ENCODE data around the gene PPIA. TPM values are rescaled to one million over a fixed set of nuclear protein-coding genes. Genes with fewer than 3 reads are reported as not detected.

The PPIA gene
- total RNA-seq, 1 donor from 2014 or later, result 1,411 TPM

- no peak for ATAC-seq (ENCODE audit: low read depth)
- H3K9me3 Mint-ChIP-seq, result no peaks in the 10 kb centered on the region
- no peaks in the 10 kb centered on the region for H3K27me3 Mint-ChIP-seq
- ChIA-PET POLR2A (interaction anchor here (0.7 to 4.8 kb wide), 16 partner anchors 7 to 289 kb away, joined by 3 to 44 read pairs (median 7); partner anchors contain the start of genes OGDH, PURB and TMED4), CTCF (interaction anchor here (0.7 to 2.0 kb wide), 5 partner anchors 8 to 286 kb away, joined by 4 to 13 read pairs (median 5); no protein-coding TSS in a partner anchor)
- peak overlapping the region; percentile 96 for H3K4me3 Mint-ChIP-seq
- DNase-seq, result no peak
- peaks cover 28% of the 10 kb centered on the region for H3K4me1 Mint-ChIP-seq
- TF ChIP-seq CTCF (IDR thresholded peaks at IDR 0.05), result no peak
- peaks cover 11% of the 10 kb centered on the region for H3K36me3 Mint-ChIP-seq (ENCODE audit: low read depth)
- H3K27ac Mint-ChIP-seq, result no peak overlapping the region
- intact Hi-C loops (cut with micrococcal nuclease), result loop anchor here (2.0 to 5.0 kb wide), 4 partner anchors 287 to 1267 kb away; partner anchors contain the start of genes POLD2 and STK17A
Observed at GRCh38 chr7:44849259-44849884, 52.9 kb downstream of the PPIA start.

- no peak overlapping the region for H3K27ac Mint-ChIP-seq
- DNase-seq (no peak), ATAC-seq (ENCODE audit: low read depth) (no peak)
- H3K4me1 Mint-ChIP-seq, result peaks cover 22% of the 10 kb centered on the region
- ChIA-PET POLR2A (interaction anchor here (0.5 to 4.2 kb wide), 5 partner anchors 32 to 268 kb away, joined by 3 to 34 read pairs (median 3); partner anchors contain the start of genes OGDH and TMED4), CTCF (interaction anchor here (0.7 to 1.7 kb wide), 2 partner anchors 259 to 286 kb away, joined by 4 to 5 read pairs; no protein-coding TSS in a partner anchor)
- no peak overlapping the region for H3K4me3 Mint-ChIP-seq
- TF ChIP-seq CTCF (IDR thresholded peaks at IDR 0.05), result no peak
- H3K27me3 Mint-ChIP-seq, result no peaks in the 10 kb centered on the region
- no peaks in the 10 kb centered on the region for H3K9me3 Mint-ChIP-seq
- intact Hi-C loops (cut with micrococcal nuclease), result loop anchor here (2.0 to 5.0 kb wide), 4 partner anchors 287 to 1268 kb away; partner anchors contain the start of genes POLD2 and STK17A
- peaks cover 11% of the 10 kb centered on the region for H3K36me3 Mint-ChIP-seq (ENCODE audit: low read depth)
Observed at GRCh38 chr7:44849885-44850544, 53.5 kb downstream of the PPIA start.

GRCh38 chr7:44852590-44852989, 56.1 kb downstream of the PPIA start:
- ChIA-PET POLR2A (no interaction called here), CTCF (no interaction called here)
- DNase-seq, result no peak
- no peaks in the 10 kb centered on the region for H3K27me3 Mint-ChIP-seq
- peaks cover 5% of the 10 kb centered on the region for H3K36me3 Mint-ChIP-seq (ENCODE audit: low read depth)
- intact Hi-C loops (cut with micrococcal nuclease), result no loop called here
- no peak overlapping the region for H3K4me3 Mint-ChIP-seq
- no peak for TF ChIP-seq CTCF (IDR thresholded peaks at IDR 0.05)
- H3K4me1 Mint-ChIP-seq, result peaks cover 4% of the 10 kb centered on the region
- no peak for ATAC-seq (ENCODE audit: low read depth)
- no peaks in the 10 kb centered on the region for H3K9me3 Mint-ChIP-seq
- no peak overlapping the region for H3K27ac Mint-ChIP-seq

Other genes with a start within 250 kb of the PPIA start
- 92.6 and 99.7 TPM in 2 replicates for gene DDX56, start 222.8 kb upstream of the PPIA start, total RNA-seq
- 61.7 and 70.1 TPM in 2 replicates for gene TMED4, start 214.4 kb upstream of the PPIA start, total RNA-seq
- gene OGDH, start 190.1 kb upstream of the PPIA start, total RNA-seq, result 79.5 and 81.7 TPM in 2 replicates
- 378 and 440 TPM in 2 replicates for gene ZMIZ2, start 47.8 kb upstream of the PPIA start, total RNA-seq
- 111 and 115 TPM in 2 replicates for gene H2AZ2, start 51.4 kb downstream of the PPIA start, total RNA-seq
- 21.3 and 23.8 TPM in 2 replicates for gene PURB, start 88.8 kb downstream of the PPIA start, total RNA-seq
- 143 and 154 TPM in 2 replicates for gene MYO1G, start 182.3 kb downstream of the PPIA start, total RNA-seq
- gene CCM2, start 203.5 kb downstream of the PPIA start, total RNA-seq, result 83.8 and 89.0 TPM in 2 replicates

Measured in activated B cell treated with CpG ODN at 0.5 μM for 24 hours (primary cell).